WTC11 (cell line): ENCODE measurements around the gene CCNA2.

Source experiments
- AFF4 ChIP-seq: sonication (generic); formaldehyde crosslinking; IDR thresholded peaks from 2 replicates; pipeline ENCODE4 v1.8.1; 2023; ENCODE audit warnings: mild to moderate bottlenecking, missing genetic modification reagents, borderline replicate concordance
- ATF2 ChIP-seq: sonication (generic); formaldehyde crosslinking; IDR thresholded peaks from 2 replicates; pipeline ENCODE4 v1.8.1; 2022; ENCODE audit warnings: low read depth, missing genetic modification reagents, borderline replicate concordance
- CREB1 ChIP-seq: sonication (generic); formaldehyde crosslinking; IDR thresholded peaks from 2 replicates; pipeline ENCODE4 v1.8.0; 2023; ENCODE audit warnings: mild to moderate bottlenecking, missing genetic modification reagents
- CTCF ChIP-seq: fragments of 200-600 bp; IDR thresholded peaks from 2 replicates; pipeline ENCODE4 v1.8.0; 2022; ENCODE audit warnings: antibody characterized with exemption
- JUN ChIP-seq: sonication (generic); formaldehyde crosslinking; IDR thresholded peaks from 2 replicates; pipeline ENCODE4 v1.8.0; 2023; ENCODE audit warnings: mild to moderate bottlenecking, missing genetic modification reagents
- MAX ChIP-seq: sonication (generic); formaldehyde crosslinking; IDR thresholded peaks from 2 replicates; pipeline ENCODE4 v1.8.0; 2022; ENCODE audit warnings: mild to moderate bottlenecking, missing genetic modification reagents
- NR3C1 ChIP-seq: sonication (generic); formaldehyde crosslinking; conservative IDR thresholded peaks from 2 replicates; pipeline ENCODE4 v1.8.1; 2023; ENCODE audit warnings: low read depth, mild to moderate bottlenecking, missing genetic modification reagents
- RELA ChIP-seq: sonication (generic); formaldehyde crosslinking; IDR thresholded peaks from 2 replicates; pipeline ENCODE4 v1.8.1; 2022; ENCODE audit warnings: missing genetic modification reagents, mild to moderate bottlenecking, borderline replicate concordance
- USF2 ChIP-seq: sonication (generic); formaldehyde crosslinking; IDR thresholded peaks from 2 replicates; pipeline ENCODE4 v1.8.1; 2023; ENCODE audit warnings: mild to moderate bottlenecking, missing genetic modification reagents, moderate library complexity
- ZNF138 ChIP-seq: sonication (generic); formaldehyde crosslinking; conservative IDR thresholded peaks from 2 replicates; pipeline ENCODE4 v1.8.1; 2022; ENCODE audit warnings: mild to moderate bottlenecking, moderate library complexity, missing genetic modification reagents

GRCh38 chr4:121851354-121851753, 27.7 kb upstream of the CCNA2 start:
- TF ChIP-seq AFF4 (CRISPR knock-in tag) (no peak), RELA (no peak), CTCF (no peak), ZNF138 (no peak), USF2 (no peak), MAX (no peak), CREB1 (CRISPR knock-in tag) (no peak), NR3C1 (CRISPR knock-in tag) (no peak), JUN (CRISPR knock-in tag) (no peak), ATF2 (CRISPR knock-in tag) (no peak)
